Nephron (organoid): ENCODE results near the gene KRT1.

Source experiments
- H3K27ac Mint-ChIP-seq, 3 experiments: 2 replicates each; pipeline ENCODE4 v1.8.0; 2020; ENCODE audit warnings: mixed read lengths in 3 of 3, mild to moderate bottlenecking in 2 of 3, moderate library complexity in 1 of 3
- H3K27me3 Mint-ChIP-seq: 2 replicates; pipeline ENCODE4 v1.8.0; 2021; ENCODE audit warnings: low read depth, mild to moderate bottlenecking, moderate library complexity, mixed read lengths
- H3K36me3 Mint-ChIP-seq: 2 replicates; pipeline ENCODE4 v1.8.0; 2020; ENCODE audit warnings: low read depth, mixed read lengths
- H3K4me1 Mint-ChIP-seq: 2 replicates; pipeline ENCODE4 v1.8.0; 2020; ENCODE audit warnings: mixed read lengths
- H3K4me3 Mint-ChIP-seq, 3 experiments: 2 replicates each; pipeline ENCODE4 v1.8.0; 2020; ENCODE audit warnings: mild to moderate bottlenecking in 3 of 3, mixed read lengths in 3 of 3, moderate library complexity in 2 of 3
- H3K9me3 Mint-ChIP-seq: 2 replicates; pipeline ENCODE4 v1.8.0; 2020; ENCODE audit warnings: mixed read lengths
- TF ChIP-seq, protein P1 (sequence below), 3 experiments: fragments of 200-600 bp; sonication (generic); IDR thresholded peaks; one replicate each; pipeline ENCODE4 v1.5.0; 2021; ENCODE audit warnings: antibody characterized with exemption in 3 of 3; ENCODE audit not compliant: unreplicated experiment in 3 of 3

Gene KRT1

DNA sequence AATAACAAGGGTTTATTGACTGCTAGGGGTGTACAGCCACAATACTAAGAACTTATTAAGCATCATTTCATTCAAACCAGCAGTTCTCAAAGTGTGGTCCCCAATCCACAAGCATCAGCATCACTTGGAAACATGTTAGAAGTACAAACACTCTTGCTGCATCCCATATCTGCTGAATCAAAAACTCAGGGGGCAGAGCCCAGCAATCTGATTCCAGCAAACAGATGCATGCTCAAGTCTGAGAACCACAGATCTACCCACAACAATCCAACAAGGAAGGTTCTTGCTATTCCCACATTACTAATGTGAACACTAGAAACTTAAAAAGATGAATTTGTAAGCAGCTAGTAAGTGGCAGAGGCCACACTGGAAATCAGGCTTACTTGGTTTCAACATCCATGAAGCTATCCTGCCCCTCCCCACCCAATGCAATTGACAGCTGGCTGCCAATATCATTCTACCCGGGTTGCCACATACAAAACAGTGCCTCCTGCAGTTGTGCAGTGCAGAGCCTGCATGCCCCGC is 16.9 kb upstream of the KRT1 start:
- Mint-ChIP-seq H3K27ac (no peak overlapping the region), H3K27me3 (peaks cover 52% of the 10 kb centered on the region), H3K9me3 (no peaks in the 10 kb centered on the region), H3K4me3 (no peak overlapping the region), H3K4me1 (no peaks in the 10 kb centered on the region), H3K36me3 (no peaks in the 10 kb centered on the region)
- TF ChIP-seq, protein P1, sequence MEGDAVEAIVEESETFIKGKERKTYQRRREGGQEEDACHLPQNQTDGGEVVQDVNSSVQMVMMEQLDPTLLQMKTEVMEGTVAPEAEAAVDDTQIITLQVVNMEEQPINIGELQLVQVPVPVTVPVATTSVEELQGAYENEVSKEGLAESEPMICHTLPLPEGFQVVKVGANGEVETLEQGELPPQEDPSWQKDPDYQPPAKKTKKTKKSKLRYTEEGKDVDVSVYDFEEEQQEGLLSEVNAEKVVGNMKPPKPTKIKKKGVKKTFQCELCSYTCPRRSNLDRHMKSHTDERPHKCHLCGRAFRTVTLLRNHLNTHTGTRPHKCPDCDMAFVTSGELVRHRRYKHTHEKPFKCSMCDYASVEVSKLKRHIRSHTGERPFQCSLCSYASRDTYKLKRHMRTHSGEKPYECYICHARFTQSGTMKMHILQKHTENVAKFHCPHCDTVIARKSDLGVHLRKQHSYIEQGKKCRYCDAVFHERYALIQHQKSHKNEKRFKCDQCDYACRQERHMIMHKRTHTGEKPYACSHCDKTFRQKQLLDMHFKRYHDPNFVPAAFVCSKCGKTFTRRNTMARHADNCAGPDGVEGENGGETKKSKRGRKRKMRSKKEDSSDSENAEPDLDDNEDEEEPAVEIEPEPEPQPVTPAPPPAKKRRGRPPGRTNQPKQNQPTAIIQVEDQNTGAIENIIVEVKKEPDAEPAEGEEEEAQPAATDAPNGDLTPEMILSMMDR (IDR thresholded peaks at IDR 0.05; ENCODE audit: unreplicated experiment in 3 of 3): no peak

DNA sequence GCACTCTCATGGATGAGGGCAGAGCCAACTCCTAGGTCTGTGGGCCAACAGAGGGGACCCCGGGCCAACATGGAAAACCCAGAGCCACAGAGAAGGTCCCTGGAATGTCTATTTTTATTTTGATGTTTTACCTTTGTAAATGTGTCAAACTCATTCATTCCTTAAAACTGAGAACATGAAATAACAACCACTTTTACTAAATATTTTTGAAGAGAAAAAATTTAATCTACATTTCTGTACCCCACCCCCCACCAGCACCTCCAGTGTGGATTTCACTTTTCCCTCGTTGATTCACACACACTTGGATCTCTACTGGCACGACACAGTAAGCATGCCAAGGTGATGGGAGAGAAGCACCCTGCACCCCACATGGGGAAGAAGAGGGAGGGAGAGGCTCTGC is 16.4 kb upstream of the KRT1 start:
- Mint-ChIP-seq H3K27me3 (peaks cover 57% of the 10 kb centered on the region), H3K4me3 (no peak overlapping the region), H3K4me1 (peaks cover under 1% of the 10 kb centered on the region), H3K9me3 (no peaks in the 10 kb centered on the region), H3K27ac (no peak overlapping the region), H3K36me3 (no peaks in the 10 kb centered on the region)
- TF ChIP-seq, protein P1 (IDR thresholded peaks at IDR 0.05; ENCODE audit: unreplicated experiment in 3 of 3): no peak

DNA sequence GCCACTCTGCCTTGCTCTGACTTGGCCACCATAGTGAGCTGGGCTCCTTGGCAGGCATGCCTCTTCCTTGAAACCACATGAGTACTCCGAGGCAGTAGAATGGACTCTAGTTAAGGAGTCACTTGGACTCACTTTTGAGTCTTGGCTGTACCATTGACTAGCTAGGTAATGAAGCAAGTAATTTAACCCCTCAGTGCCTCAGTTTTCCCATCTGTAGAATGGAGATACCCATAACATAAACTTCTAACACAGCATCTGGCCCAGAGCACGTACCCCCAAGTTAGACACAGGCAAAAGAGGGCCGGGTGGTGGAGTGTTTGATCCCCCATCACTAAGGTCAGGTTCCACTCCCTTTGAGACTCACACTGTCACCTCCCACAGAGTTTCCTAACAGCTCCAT is 14.8 kb upstream of the KRT1 start:
- no peaks in the 10 kb centered on the region for H3K9me3 Mint-ChIP-seq
- no peaks in the 10 kb centered on the region for H3K36me3 Mint-ChIP-seq
- no peak overlapping the region for H3K27ac Mint-ChIP-seq
- H3K27me3 Mint-ChIP-seq: peaks cover 64% of the 10 kb centered on the region
- no peak overlapping the region for H3K4me3 Mint-ChIP-seq
- TF ChIP-seq, protein P1 (IDR thresholded peaks at IDR 0.05; ENCODE audit: unreplicated experiment in 3 of 3): no peak
- H3K4me1 Mint-ChIP-seq: peaks cover 4% of the 10 kb centered on the region

DNA sequence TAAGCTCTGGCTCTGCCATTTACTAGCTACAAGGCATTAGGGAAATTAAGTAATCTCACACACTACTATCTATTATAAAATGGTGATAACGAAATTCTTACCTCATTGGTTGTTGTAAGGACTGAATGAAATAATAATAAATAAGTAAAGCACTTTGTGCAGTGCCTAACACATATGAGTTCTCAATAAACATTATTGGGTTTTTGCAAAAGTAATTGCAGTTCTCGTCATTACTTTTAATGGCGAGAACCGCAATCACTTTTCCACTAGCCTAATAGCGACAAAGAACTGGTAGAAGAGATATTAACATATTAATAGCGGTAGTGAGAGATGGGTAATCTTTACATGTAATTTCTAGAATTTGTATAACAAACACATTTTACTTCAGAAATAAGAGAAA is 13.9 kb upstream of the KRT1 start:
- TF ChIP-seq, protein P1 (IDR thresholded peaks at IDR 0.05; ENCODE audit: unreplicated experiment in 3 of 3): no peak
- no peak overlapping the region for H3K4me3 Mint-ChIP-seq
- H3K27ac Mint-ChIP-seq: no peak overlapping the region

DNA sequence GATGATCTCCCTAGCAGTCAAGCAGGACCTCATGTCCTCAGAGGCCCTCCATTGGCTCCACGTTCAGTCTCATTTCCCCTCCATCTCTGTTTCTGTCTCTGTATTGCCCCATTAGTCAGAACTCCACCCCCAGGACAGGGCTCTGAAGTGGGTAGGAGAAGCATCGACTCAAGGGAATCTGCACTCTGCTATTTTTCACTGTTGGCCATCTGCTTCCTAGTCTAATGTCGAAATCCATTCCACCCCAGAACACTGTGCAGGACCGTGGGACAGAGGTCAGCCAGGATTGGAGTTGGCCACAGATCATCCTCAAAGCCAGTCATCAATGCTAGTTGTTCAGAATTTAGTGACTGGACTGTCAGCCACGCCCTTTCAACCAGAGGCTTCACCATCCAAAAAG is 13.1 kb upstream of the KRT1 start:
- no peaks in the 10 kb centered on the region for H3K9me3 Mint-ChIP-seq
- H3K27ac Mint-ChIP-seq: no peak overlapping the region
- TF ChIP-seq, protein P1 (IDR thresholded peaks at IDR 0.05; ENCODE audit: unreplicated experiment in 3 of 3): no peak
- H3K27me3 Mint-ChIP-seq: peaks cover 78% of the 10 kb centered on the region
- peaks cover 4% of the 10 kb centered on the region for H3K4me1 Mint-ChIP-seq
- no peaks in the 10 kb centered on the region for H3K36me3 Mint-ChIP-seq
- H3K4me3 Mint-ChIP-seq: no peak overlapping the region

More for the DNA sequence above, 13.9 kb upstream of the KRT1 start:
- no peaks in the 10 kb centered on the region for H3K9me3 Mint-ChIP-seq
- peaks cover 69% of the 10 kb centered on the region for H3K27me3 Mint-ChIP-seq
- H3K4me1 Mint-ChIP-seq: peaks cover 4% of the 10 kb centered on the region
- no peaks in the 10 kb centered on the region for H3K36me3 Mint-ChIP-seq

DNA sequence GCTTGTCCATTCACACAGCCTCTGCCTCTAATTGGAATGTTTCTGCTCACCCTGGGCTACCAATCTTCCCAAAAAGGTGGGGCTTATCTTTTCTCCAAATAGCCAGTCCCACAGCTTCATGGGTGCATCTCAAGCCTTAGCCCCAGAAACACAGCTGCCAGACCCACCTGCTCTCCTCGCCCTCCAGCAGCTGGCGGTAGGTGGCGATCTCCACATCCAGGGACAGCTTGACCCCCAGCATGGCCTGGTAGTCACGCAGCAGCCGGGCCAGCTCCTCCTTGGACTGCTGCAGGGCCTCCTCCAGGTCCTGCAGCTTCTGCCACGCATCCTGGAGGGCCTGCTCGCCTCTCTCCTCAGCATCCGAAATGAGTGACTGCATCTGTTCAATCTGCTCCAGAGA is 12.0 kb upstream of the KRT1 start:
- TF ChIP-seq, protein P1 (IDR thresholded peaks at IDR 0.05; ENCODE audit: unreplicated experiment in 3 of 3): no peak
- Mint-ChIP-seq H3K4me1 (peaks cover 4% of the 10 kb centered on the region), H3K4me3 (no peak overlapping the region), H3K27me3 (peaks cover 84% of the 10 kb centered on the region), H3K9me3 (no peaks in the 10 kb centered on the region), H3K36me3 (no peaks in the 10 kb centered on the region), H3K27ac (no peak overlapping the region)
